Brain pericyte (primary cell): ENCODE measurements around the gene THAP11.
"Not testable (repeated sequence)": the region's sequence is repeated elsewhere in the genome, so short reads cannot be mapped to it uniquely, and the experiment has no call there.

Experiments
- DNase-seq: peaks from one replicate; pipeline ENCODE4 v3.0.0-alpha.2; 2012; ENCODE audit warnings: low read depth, low spot score

THAP11 gene

GRCh38 chr16:67862623-67863583, 20.8 kb downstream of the THAP11 start:
- DNase-seq = no peak

DNA sequence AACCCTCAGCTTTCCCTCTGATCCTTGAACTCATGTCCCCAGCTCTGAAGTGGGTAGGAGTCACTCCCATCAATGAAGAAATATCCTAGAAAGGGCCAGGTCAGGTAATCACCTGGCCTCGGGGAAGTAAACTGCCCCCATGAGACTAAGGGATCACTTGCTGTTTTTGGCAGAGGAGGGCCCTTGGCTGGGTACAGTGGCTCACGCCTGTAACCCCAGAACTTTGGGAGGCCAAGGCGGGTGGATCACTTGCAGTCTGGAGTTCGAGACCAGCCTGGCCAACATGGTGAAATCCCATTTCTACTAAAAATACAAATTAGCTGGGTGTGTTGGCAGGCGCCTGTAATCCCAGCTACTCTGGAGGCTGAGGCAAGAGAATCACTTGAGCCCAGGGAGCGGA, 21.9 kb downstream of the THAP11 start:
- DNase-seq = not testable (repeated sequence)

DNA sequence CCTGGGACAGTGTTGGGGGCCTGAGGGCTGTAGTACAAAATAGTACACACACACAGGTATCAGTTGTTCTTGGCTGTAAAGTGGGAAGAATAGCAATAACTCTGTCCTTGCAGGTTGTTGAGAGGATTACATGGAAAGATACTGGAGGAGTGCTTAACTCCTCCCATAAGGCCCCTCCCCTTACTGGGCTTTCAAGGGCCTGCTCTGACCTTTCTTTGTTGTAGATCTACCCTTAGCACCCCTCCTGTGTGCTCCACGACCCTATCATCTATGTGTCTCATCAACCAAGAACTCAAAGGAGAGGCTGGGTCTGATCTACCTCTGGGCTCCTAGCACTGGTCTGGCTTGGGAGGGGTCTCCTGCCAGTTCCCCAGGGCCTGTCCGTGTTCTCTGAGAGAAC, 22.5 kb downstream of the THAP11 start:
- no peak for DNase-seq

DNA sequence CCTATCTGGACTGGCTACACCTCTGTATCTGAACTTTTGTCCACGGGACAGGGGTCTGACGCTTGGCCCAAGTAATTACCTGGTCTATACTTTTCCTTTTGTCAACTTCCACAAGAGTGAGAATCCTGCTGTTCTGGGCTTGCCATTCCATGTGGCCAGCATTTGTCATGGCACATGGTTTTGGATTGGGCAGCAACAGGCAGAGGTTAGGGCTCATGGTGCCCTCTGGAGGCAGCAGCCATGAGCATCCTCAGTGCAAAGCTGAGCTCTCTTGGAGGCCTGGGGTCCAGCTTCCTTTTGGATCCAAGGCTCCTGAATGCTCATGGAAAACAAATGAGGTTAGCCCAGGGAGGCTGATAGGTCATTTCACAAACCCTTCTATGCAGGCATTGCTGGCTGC, 23.2 kb downstream of the THAP11 start:
- DNase-seq = no peak

DNA sequence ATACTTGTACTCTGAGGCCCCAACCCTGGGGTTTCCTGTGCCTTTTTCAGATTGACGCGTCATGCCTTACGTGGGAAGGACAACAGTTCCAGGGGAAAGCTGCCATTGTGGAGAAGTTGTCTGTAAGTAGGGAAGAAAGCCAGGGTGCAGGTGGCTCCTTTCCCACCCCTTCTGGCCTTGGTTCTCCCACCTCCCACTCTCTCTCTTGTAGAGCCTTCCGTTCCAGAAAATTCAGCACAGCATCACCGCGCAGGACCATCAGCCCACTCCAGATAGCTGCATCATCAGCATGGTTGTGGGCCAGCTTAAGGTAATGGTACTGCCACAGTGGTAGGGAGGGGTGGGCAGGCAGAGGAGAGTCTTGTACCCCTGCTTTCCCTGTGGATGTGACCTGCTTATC, 26.2 kb downstream of the THAP11 start:
- no peak for DNase-seq

DNA sequence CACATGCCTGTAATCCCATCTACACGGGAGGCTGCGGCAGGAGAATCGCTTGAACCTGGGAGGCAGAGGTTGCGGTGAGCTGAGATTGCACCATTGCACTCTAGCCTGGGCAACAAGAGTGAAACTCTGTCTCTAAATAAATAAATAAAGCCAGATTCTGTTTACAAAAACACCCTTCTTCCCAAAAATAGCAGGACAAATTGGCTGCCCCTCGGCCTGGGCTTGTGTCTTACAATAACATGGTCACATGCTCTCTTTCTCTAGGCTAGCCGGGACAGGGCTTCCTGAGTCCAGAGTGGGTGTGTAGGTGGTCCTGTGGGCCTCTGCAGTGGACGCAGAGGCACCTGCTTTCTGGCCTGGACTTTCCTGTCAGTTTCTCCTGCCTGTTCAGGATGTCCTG, 27.5 kb downstream of the THAP11 start:
- DNase-seq = no peak

- no peak for DNase-seq
These were observed 29.1 kb downstream of the THAP11 start for GRCh38 chr16:67871256-67871655.

DNA sequence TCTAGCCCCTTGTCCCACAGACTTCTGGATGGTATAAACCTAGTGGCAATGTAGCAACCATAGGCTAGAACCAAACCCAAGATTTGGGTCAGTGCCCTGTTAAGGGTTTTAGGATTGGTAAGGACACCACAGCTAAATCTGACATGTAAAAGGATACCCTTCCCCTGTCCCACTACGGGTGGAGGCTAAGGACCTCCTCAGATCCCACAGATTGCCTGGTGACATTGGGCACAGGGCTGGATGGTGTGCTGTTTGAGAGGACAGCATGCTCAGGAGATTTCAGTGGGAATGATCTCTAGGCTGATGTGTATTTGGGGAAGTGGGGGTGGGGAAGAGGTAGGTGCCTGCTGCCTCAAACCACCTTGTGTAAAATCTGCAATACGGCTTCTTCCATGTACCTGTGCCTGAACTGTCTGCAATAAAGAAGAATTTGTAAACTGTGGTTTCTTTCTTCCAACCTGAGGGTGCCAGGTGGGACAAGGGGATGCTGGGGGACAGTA, 30.1 kb downstream of the THAP11 start:
- no peak for DNase-seq

DNA sequence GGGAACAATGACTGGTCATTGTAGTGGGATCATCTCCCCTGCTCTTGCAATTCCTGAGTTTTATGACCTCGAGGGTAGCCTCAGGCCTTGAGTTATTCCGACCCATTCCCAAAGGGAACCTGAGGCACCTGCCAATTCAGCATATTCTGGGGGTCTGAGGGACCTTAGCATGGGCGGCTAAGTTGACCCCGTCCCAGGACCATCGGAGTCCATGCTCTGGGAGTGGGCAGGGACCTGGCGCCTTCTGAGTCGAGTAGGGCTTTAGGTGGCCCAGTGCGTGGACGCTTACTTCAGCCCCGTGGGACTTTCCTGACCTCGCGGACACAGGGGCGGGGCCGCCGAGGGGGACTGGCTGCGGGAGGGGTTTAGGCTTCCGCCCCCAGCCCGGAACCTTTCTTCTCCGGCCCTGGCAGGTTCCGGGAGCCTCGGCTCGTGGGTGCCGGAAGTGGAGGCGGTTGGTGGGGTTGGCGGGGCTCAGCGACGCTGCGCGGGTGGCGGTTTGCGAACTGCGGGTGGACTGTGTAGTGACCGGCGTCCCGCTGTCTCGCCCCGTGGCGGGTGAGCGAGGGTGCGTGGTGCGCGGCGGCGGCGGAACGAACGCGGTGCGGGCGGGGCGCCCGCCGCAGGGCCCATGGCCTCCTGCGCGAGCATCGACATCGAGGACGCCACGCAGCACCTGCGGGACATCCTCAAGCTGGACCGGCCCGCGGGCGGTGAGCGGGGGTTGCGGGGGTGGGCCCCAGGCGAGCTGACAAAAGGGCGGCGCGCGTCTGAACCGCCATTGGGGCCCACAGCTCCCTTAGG, 30.7 kb downstream of the THAP11 start, which contains the start of gene EDC4:
EDC4 (plus strand) TSS at position 422 of the 804 bp plus-strand sequence; CDS start at position 632, 210 bp downstream.
- no peak for DNase-seq

DNA sequence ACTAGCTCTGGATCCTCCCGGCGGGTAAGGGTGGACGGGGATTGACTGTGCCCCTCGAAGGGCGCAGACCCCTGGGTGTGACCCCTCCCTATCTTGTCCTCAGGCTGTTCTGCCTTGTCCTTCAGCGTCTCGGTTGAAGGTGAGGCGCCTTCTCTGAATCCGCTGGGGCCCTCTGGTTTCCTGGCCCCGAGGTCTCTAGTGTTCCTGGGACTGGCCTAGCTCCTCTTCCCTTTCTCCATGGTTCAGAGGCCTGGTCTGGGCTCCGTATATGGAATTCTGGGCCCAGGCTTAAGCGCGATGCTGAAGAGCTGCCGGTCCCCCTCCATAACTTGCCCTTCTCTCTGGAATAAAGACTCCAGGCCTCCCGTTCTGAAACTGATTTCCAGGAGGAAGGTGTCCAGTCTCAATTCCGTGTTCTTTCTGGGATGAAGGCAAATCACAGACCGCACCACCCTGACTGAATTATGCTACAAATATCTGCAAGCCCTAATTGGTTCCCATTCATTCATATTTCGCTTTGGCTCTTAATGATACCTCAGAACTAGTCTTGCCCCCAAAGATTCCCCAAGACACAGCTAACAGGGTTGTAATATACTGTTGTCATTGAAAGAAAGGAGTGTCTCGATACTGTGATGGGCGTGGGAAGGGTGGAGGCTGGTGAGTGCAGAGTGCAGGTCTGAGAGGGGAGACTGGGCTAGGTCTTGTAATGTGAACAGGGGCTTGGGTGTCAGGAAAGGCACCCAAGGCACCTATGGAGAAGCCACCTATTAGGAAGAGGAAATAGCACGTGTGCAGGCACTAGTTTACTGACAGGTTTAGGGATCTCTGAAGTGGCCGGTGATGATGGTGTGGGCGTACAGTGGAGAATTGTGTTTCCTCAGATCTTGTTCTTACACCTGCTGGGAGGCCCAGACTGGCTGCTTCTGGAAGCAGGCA, 31.6 kb downstream of the THAP11 start:
- no peak for DNase-seq

DNA sequence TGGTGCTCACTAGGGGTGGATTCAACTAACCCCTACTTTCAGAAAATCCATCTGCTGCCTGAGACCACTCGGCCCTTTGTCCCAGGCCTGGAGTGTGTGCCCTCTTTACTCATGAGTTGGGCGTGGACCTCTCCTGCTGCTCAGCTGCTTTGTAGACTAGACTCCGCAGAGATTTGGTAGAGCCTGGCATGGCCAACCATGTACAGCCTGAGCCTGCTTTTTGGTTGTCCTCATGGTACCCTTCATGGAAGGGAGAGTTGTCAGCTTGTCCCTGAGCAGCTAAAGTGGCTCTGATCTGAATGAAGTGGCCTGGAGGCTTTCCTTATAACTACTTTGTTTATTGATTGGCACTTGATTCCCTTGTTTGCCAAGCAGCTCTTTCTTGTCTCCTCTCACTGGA, 32.3 kb downstream of the THAP11 start:
- no peak for DNase-seq

DNA sequence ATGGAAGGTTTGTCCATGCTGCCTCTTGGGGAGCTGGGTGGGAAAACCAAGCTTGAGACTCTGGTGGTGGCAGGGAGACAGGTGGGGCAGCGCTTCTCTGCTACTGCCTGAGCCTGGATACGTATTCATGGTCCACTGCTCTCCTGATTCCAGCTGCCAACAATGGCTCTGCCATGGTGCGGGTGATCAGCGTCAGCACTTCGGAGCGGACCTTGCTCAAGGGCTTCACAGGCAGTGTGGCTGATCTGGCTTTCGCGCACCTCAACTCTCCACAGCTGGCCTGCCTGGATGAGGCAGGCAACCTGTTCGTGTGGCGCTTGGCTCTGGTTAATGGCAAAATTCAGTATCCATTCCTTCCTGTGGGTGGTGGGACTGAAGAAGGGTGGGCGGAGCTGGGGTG, 34.9 kb downstream of the THAP11 start:
- DNase-seq = no peak

DNA sequence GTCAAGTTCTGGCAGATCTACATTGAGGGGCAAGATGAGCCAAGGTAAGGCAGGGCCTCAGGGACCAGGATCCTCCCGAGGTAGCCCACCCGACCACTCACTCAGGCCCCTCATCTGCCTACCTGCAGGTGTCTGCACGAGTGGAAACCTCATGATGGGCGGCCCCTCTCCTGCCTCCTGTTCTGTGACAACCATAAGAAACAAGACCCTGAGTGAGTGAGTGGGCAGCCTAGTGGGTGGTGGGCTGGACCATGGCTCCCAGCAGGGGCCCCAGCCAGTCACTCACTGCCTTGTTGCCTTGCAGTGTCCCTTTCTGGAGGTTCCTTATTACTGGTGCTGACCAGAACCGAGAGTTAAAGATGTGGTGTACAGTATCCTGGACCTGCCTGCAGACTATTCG, 36.1 kb downstream of the THAP11 start:
- DNase-seq = no peak

DNA sequence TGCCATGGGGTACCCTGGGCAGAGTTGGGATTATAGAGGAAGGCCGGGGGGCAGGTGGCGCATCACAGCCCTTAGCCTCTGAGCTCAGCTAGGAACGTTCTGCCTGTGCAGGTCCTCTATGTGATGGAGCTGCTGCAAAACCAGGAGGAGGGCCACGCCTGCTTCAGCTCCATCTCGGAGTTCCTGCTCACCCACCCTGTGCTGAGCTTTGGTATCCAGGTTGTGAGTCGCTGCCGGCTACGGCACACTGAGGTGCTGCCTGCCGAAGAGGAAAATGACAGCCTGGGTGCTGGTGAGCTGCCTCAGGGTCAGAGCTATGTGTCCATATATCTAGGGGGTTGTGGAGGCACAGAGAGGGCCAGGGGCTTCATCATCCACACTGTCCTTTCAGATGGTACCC, 36.7 kb downstream of the THAP11 start:
- no peak for DNase-seq

DNA sequence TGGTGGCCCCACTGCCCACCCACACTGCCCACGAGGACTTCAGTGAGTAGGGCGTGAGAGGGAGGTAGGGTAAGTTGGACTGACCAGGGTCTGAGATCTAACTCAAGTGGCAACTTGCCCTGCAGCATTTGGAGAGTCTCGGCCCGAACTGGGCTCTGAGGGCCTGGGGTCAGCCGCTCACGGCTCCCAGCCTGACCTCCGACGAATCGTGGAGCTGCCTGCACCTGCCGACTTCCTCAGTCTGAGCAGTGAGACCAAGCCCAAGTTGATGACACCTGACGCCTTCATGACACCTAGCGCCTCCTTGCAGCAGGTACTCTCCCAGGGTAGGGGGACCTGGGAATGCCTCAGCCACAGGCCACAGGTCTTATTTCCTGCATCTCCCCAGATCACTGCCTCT, 37.3 kb downstream of the THAP11 start:
- DNase-seq = no peak

DNA sequence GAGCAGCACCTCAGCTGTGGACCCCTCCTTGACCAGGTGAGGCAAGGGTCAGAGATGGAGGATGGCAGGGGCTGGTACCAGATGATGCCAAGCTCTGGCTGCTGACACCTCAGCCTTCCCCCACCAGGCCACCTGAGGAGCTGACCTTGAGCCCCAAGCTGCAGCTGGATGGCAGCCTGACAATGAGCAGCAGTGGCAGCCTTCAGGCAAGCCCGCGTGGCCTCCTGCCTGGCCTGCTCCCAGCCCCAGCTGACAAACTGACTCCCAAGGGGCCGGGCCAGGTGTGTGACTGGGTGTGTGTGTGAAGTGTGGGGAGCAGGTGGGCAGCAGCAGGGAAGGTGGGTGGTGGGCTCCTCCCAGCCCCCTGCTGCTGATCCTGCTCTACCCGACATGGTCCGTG, 37.8 kb downstream of the THAP11 start:
- no peak for DNase-seq

GRCh38 chr16:67880584-67880983, 38.5 kb downstream of the THAP11 start:
- no peak for DNase-seq

DNA sequence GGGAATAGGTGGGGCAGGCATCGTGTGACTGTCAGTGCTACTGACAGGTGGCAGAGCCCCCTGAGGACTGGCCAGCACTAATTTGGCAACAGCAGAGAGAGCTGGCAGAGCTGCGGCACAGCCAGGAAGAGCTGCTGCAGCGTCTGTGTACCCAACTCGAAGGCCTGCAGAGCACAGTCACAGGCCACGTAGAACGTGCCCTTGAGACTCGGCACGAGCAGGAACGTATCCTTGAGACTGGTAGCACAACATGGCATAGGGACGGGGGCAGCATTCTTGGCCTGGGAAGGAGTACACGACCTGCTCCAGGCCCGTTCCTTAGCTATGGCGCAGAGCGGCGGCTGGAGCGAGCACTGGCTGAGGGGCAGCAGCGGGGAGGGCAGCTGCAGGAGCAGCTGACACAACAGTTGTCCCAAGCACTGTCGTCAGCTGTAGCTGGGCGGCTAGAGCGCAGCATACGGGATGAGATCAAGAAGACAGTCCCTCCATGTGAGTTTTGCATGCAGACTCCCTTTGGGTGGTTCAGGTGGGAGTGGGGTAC, 39.6 kb downstream of the THAP11 start:
- DNase-seq = no peak

DNA sequence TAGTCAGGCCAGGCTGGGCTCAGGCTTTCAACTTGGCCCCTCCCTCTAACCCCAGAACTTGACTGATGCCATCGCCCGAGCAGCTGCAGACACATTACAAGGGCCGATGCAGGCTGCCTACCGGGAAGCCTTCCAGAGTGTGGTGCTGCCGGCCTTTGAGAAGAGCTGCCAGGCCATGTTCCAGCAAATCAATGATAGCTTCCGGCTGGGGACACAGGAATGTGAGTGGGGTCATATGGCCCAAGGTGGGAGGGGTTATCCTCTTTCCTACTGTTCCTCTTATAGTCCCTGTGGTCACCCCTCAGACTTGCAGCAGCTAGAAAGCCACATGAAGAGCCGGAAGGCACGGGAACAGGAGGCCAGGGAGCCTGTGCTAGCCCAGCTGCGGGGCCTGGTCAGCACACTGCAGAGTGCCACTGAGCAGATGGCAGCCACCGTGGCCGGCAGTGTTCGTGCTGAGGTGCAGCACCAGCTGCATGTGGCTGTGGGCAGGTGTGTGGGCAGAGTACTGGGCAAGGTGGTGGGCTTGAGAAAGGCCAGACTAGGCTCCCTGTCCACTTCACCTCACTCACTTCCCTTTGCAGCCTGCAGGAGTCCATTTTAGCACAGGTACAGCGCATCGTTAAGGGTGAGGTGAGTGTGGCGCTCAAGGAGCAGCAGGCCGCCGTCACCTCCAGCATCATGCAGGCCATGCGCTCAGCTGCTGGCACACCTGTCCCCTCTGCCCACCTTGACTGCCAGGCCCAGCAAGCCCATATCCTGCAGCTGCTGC, 40.4 kb downstream of the THAP11 start:
- no peak for DNase-seq

DNA sequence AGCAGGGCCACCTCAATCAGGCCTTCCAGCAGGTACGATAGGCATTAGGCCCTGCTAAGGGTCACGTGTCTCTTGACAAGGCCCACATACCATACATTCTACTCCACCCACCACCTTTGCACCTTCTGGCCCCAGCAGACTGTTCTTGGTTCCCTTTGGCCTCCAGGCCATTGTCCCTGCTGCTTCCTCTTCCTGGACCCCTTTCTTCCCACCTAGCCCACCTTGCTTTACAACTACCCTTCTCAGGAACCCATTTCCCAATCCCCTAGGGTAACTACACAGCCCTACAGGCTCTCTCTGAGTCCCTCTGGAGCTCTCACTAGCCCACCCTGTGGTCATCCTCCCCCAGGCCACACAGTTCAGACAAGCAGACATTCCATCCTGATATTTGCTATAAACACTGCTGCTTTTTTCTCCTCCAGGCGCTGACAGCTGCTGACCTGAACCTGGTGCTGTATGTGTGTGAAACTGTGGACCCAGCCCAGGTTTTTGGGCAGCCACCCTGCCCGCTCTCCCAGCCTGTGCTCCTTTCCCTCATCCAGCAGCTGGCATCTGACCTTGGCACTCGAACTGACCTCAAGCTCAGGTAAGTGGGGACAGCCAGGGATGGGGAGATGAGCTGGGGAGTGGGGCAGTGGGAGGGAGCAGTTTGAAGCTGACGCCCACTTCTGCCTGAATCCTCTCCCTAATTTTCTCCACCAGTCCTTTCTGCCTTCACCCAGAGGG, 41.2 kb downstream of the THAP11 start:
- no peak for DNase-seq
